Natural killer cell treated with Interleukin-12 subunit alpha and Interleukin-12 subunit beta and Interleukin-15 and Interleukin-18, amount 100 ng/mL, for 72 hours (primary cell): ENCODE results near the gene TNRC6C. TPM values are rescaled to one million over a fixed set of nuclear protein-coding genes. Genes with fewer than 3 reads are reported as not detected.

Experiments used
- total RNA-seq, 2 donors: library from RNA; stranded (reverse); gene quantifications; one replicate each; pipeline ENCODE4 v1.2.3, GENCODE V29; 2022

The TNRC6C gene
- total RNA-seq, 2 donors from 2014 or later: 28.1 to 32.1 TPM

Other genes with a start within 250 kb of the TNRC6C start
- gene TMC6, start 170.1 kb downstream of the TNRC6C start, total RNA-seq: 100 to 1,000 TPM; 282 to 351 TPM
- 100 to 1,000 TPM in 1 of 2 donors, 10 to 100 TPM in 1; 87.1 to 209 TPM for gene TMC8, start 172.1 kb downstream of the TNRC6C start, total RNA-seq
- not detected for gene C17orf99, start 187.7 kb downstream of the TNRC6C start, total RNA-seq
- gene SYNGR2, start 209.9 kb downstream of the TNRC6C start, total RNA-seq: 100 to 1,000 TPM in 1 of 2 donors, 10 to 100 TPM in 1; 84.9 to 120 TPM
- 100 to 1,000 TPM in 1 of 2 donors, 10 to 100 TPM in 1; 66.8 to 138 TPM for gene TK1, start 228.3 kb downstream of the TNRC6C start, total RNA-seq
- gene AFMID, start 228.7 kb downstream of the TNRC6C start, total RNA-seq: 10 to 100 TPM; 17.0 to 49.7 TPM